ENCODE data around the gene PPM1M. TPM values are rescaled to one million over a fixed set of nuclear protein-coding genes. Genes with fewer than 3 reads are reported as not detected.

Gene PPM1M
- total and polyA plus RNA-seq, 2 experiments from 2014 or later = 10.7 to 13.1 TPM

DNA sequence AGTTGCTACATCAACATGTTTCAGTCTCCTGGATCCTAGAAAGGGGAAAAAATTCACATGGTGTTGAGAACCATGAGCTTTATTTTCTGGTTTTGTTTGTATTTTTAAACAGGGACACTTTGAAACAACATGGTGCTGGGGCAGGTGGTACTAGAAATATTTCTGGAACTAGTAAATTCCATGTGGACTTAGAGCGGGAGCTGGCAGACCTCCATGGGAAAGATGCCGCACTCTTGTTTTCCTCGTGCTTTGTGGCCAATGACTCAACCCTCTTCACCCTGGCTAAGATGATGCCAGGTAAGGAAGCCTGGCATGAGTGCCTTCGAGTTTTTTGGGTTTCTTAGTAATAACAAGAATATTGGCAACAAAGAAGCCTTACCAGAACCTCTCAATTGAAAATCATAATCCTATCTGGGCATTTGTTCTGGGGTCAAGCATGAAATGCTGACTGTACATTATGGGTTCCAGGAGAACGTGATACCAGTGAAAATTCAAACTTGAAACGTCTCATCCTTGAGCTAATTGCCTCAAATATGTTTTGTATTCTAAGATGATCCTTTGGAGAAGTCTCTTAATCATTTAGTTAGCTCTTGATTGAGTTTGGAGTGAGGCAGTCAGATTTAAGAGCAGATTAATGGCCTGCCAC, 39.7 kb upstream of the PPM1M start:
- no peaks in the 10 kb centered on the region for H3K9me3 ChIP-seq (ENCODE audit: low read depth)
- no peaks in the 10 kb centered on the region for H3K27me3 ChIP-seq
- TF ChIP-seq CTCF (IDR thresholded peaks at IDR 0.05; ENCODE audit: low read depth, low read length) = no peak
- H3K4me1 ChIP-seq (ENCODE audit: low read depth) = no peaks in the 10 kb centered on the region
- H3K36me3 ChIP-seq = peaks cover 91% of the 10 kb centered on the region
- no peak for DNase-seq (ENCODE audit: low read depth in 1 of 2, low spot score in 1 of 2)
- H3K27ac ChIP-seq = no peak overlapping the region
- no peak overlapping the region for H3K4me3 ChIP-seq

DNA sequence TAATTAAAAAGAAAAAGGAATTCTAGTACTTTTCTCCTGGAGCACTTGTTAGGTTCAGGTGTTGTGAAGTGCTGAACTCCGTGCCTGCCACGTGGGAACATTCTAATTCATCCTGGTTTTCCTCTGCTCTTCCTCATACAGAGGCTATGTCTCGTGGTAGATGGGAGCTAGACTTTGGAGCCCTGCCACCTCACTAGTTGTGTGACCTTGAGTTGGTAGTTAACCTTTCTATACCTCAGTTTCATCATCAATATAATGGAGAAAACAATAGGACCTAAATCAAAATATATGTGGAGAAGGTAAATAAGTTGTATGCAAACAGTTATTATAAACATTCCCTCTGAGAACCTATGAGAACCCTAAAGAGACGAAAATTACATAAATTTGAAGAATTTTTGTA, 37.0 kb upstream of the PPM1M start:
- no peaks in the 10 kb centered on the region for H3K27me3 ChIP-seq
- TF ChIP-seq CTCF (IDR thresholded peaks at IDR 0.05; ENCODE audit: low read depth, low read length) = no peak
- H3K4me1 ChIP-seq (ENCODE audit: low read depth) = no peaks in the 10 kb centered on the region
- no peaks in the 10 kb centered on the region for H3K9me3 ChIP-seq (ENCODE audit: low read depth)
- no peak for DNase-seq (ENCODE audit: low read depth in 1 of 2, low spot score in 1 of 2)
- H3K27ac ChIP-seq = no peak overlapping the region
- no peak overlapping the region for H3K4me3 ChIP-seq
- peaks cover 93% of the 10 kb centered on the region for H3K36me3 ChIP-seq

GRCh38 chr3:52210037-52210436, 35.5 kb upstream of the PPM1M start:
- H3K4me3 ChIP-seq = no peak overlapping the region
- TF ChIP-seq CTCF (IDR thresholded peaks at IDR 0.05; ENCODE audit: low read depth, low read length) = no peak
- no peaks in the 10 kb centered on the region for H3K27me3 ChIP-seq
- H3K4me1 ChIP-seq (ENCODE audit: low read depth) = no peaks in the 10 kb centered on the region
- H3K9me3 ChIP-seq (ENCODE audit: low read depth) = no peaks in the 10 kb centered on the region
- peaks cover 92% of the 10 kb centered on the region for H3K36me3 ChIP-seq
- no peak overlapping the region for H3K27ac ChIP-seq
- DNase-seq (ENCODE audit: low read depth in 1 of 2, low spot score in 1 of 2) = no peak

DNA sequence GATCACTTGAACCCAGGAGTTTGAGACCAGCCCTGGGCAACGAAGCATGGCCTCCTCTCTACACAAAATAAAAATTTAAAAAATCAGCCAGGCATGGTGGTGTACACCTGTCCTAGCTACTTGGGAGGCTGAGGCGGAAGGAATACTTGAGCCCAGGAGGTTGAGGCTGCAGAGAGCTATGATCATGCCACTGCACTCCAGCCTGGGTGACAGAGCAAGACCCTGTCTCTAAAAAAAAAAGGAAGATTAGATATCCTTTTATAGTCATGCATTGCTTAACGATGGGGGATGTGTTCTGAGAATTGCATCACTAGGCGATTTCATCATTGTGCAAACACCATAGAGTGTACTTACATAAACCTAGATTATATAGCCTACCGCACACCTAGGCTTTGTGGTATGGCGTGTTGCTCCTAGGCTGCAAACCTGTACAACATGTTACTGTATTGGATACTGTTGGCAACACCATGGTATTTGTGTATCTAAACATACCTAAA, 35.0 kb upstream of the PPM1M start:
- Histone ChIP-seq H3K27me3 (no peaks in the 10 kb centered on the region), H3K36me3 (peaks cover 90% of the 10 kb centered on the region), H3K4me1 (ENCODE audit: low read depth) (no peaks in the 10 kb centered on the region), H3K27ac (no peak overlapping the region), H3K9me3 (ENCODE audit: low read depth) (no peaks in the 10 kb centered on the region), H3K4me3 (no peak overlapping the region)
- no peak for TF ChIP-seq CTCF (IDR thresholded peaks at IDR 0.05; ENCODE audit: low read depth, low read length)
- peak in 1 of 2 donors; percentile 91 for DNase-seq (ENCODE audit: low read depth in 1 of 2, low spot score in 1 of 2)

DNA sequence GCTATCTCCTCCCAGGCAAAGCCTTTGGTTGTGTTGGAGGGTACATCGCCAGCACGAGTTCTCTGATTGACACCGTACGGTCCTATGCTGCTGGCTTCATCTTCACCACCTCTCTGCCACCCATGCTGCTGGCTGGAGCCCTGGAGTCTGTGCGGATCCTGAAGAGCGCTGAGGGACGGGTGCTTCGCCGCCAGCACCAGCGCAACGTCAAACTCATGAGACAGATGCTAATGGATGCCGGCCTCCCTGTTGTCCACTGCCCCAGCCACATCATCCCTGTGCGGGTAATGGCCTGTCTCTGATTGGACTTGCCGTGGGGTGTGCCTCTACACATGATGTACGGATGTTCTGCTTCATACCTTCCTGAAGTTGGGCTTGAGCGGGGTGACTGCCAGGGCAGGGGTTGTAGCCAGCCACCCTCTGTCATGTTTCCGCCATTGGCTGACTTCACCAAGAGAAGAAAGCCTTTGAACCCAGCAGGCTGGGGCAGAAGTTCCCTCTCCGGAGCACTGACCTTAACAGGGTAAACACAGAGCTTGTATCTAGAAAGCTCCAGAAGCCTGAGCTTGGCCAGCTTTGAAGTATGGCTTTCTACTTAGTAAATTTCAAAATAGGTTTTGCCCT, 34.2 kb upstream of the PPM1M start:
- H3K36me3 ChIP-seq = peaks cover 83% of the 10 kb centered on the region

More for the DNA sequence above, 34.2 kb upstream of the PPM1M start:
- no peak for TF ChIP-seq CTCF (IDR thresholded peaks at IDR 0.05; ENCODE audit: low read depth, low read length)
- no peaks in the 10 kb centered on the region for H3K27me3 ChIP-seq
- H3K9me3 ChIP-seq (ENCODE audit: low read depth) = no peaks in the 10 kb centered on the region
- no peak for DNase-seq (ENCODE audit: low read depth in 1 of 2, low spot score in 1 of 2)
- H3K27ac ChIP-seq = no peak overlapping the region
- no peak overlapping the region for H3K4me3 ChIP-seq
- H3K4me1 ChIP-seq (ENCODE audit: low read depth) = no peaks in the 10 kb centered on the region
